ENCODE data around the gene DIP2B. TPM values are rescaled to one million over a fixed set of nuclear protein-coding genes. Genes with fewer than 3 reads are reported as not detected.
A peak's percentile ranks its signal among the peaks of the same experiment; 100 is the strongest.

The DIP2B gene
- polyA plus RNA-seq, 1 of the 3 experiments (the other 2 are of a cell fraction): 6.6 TPM

DNA sequence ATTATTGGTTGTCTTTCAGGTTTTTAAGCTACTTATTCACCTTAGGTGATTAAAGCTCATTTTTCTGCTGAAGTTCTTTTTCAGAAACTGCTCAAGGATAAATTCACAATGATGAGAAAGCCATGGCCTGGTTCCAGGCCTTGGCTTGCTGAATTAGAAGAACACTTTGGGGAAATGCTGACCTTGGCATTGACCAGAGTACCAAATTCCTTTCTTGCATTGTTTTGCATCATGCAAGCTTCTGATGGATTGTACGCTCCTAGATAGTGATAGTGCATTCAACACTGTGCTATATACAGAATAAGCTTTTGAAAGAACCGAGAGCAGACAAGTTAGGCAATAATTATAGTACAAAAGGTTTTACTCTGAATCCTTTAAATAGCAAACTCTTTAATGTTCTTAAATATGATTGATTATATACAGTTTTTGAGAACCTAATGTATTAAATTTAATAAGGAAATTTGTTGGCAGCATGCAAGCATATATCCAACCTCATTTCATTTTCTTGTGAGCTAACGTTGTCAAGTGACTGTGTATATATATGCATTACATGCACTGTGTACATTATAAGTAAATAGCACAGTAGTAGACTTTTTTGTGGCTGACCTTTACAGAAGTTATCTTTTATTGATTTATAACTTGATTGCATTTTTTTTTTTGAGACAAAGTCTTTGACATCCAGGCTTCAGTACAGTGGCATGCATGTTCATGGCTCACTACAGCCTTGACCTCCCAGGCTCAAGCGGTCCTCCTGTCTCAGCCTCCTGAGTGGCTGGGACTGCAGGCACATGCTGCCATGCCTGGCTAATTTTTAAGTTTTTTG is 99.2 kb downstream of the DIP2B start:
- Histone ChIP-seq H3K9ac (no peak overlapping the region), H3K4me1 (ENCODE audit: control insufficient read depth in 1 of 2, insufficient read depth in 2 of 2, low read depth in 1 of 2, low read length in 1 of 2) (peaks cover 0 to 16% of the 10 kb centered on the region in 2 experiments; a peak in 2 of 4 replicates), H4K20me1 (ENCODE audit: insufficient read depth) (no peaks in the 10 kb centered on the region), H3F3A (replicated peaks; ENCODE audit: insufficient read depth) (peaks cover 5% of the 10 kb centered on the region), H3K4me2 (no peak overlapping the region), H3K36me3 (replicated peaks in 1 of 2; ENCODE audit: control insufficient read depth in 1 of 2, insufficient read depth in 2 of 2, low read length in 1 of 2) (no peaks in the 10 kb centered on the region), H3K9me3 (no peaks in the 10 kb centered on the region), H3K9me2 (no peaks in the 10 kb centered on the region), H3K27me3 (ENCODE audit: insufficient read depth) (no peaks in the 10 kb centered on the region), H2AFZ (ENCODE audit: low read depth) (no peak overlapping the region), H3K79me2 (ENCODE audit: insufficient read depth) (peaks cover 47% of the 10 kb centered on the region), H3K4me3 (ENCODE audit: low read depth in 2 of 2, low read length in 1 of 2) (no peak overlapping the region), H3K27ac (ENCODE audit: low read depth in 2 of 2, low read length in 1 of 2) (peak overlapping the region in 1 of 2 experiments; percentile 36; a peak in 1 of 4 replicates)
- ChIA-PET POLR2A (no interaction called here), CTCF (interaction anchor here (0.7 to 1.4 kb wide), 3 partner anchors 10 to 95 kb away, joined by 3 read pairs; no protein-coding TSS in a partner anchor)
- 82% methylated on average over 4 of the region's 4 CpGs for whole genome bisulfite sequencing (ENCODE audit: low lambda C conversion rate)
- TF ChIP-seq MEF2A (IDR thresholded peaks at IDR 0.05; ENCODE audit: borderline replicate concordance, low read depth) (no peak), POLR2AphosphoS5 (IDR thresholded peaks at IDR 0.05; ENCODE audit: low read depth, low read length) (no peak), TCF12 (IDR thresholded peaks at IDR 0.05) (0 out of 2 replicates have a peak, but pooled peaks have one; percentile 8), NFIC (IDR thresholded peaks at IDR 0.05; ENCODE audit: borderline replicate concordance) (peak; percentile 35; the same call in 1 of the 2 replicates)
- DNase-seq: no peak

- ChIA-PET POLR2A (no interaction called here), CTCF (interaction anchor here (1.4 kb wide), 1 partner anchor 34 kb away, joined by 3 read pairs; no protein-coding TSS in a partner anchor)
- 100% methylated on average over 1 of the region's 1 CpG for WGBS (ENCODE audit: low lambda C conversion rate)
Measured at GRCh38 chr12:50604640-50604920, 99.8 kb downstream of the DIP2B start.

More at GRCh38 chr12:50604640-50604920, 99.8 kb downstream of the DIP2B start:
- Histone ChIP-seq H3K4me2 (no peak overlapping the region), H4K20me1 (ENCODE audit: insufficient read depth) (no peaks in the 10 kb centered on the region), H3K4me3 (ENCODE audit: low read depth in 2 of 2, low read length in 1 of 2) (no peak overlapping the region), H3K79me2 (ENCODE audit: insufficient read depth) (peaks cover 41% of the 10 kb centered on the region), H3K27ac (ENCODE audit: low read depth in 2 of 2, low read length in 1 of 2) (no peak overlapping the region), H3F3A (replicated peaks; ENCODE audit: insufficient read depth) (peaks cover under 1% of the 10 kb centered on the region), H3K36me3 (replicated peaks in 1 of 2; ENCODE audit: control insufficient read depth in 1 of 2, insufficient read depth in 2 of 2, low read length in 1 of 2) (no peaks in the 10 kb centered on the region), H3K27me3 (ENCODE audit: insufficient read depth) (no peaks in the 10 kb centered on the region), H3K9me3 (no peaks in the 10 kb centered on the region), H3K9me2 (no peaks in the 10 kb centered on the region), H2AFZ (ENCODE audit: low read depth) (no peak overlapping the region), H3K4me1 (ENCODE audit: control insufficient read depth in 1 of 2, insufficient read depth in 2 of 2, low read depth in 1 of 2, low read length in 1 of 2) (peaks cover 0 to 20% of the 10 kb centered on the region in 2 experiments; a peak in 2 of 4 replicates), H3K9ac (no peak overlapping the region)
- no peak for TF ChIP-seq SIN3A (IDR thresholded peaks at IDR 0.05; ENCODE audit: borderline replicate concordance, low read depth, low read length)
- no peak for TF ChIP-seq MXI1 (IDR thresholded peaks at IDR 0.05; ENCODE audit: low read depth, low read length)
- TF ChIP-seq GATA2 (CRISPR knock-in tag; IDR thresholded peaks at IDR 0.05): no peak
- no peak for TF ChIP-seq RFX5 (IDR thresholded peaks at IDR 0.05; ENCODE audit: low read length)
- TF ChIP-seq IRF3 (IDR thresholded peaks at IDR 0.05; ENCODE audit: low read depth, low read length): no peak
- TF ChIP-seq EZH2phosphoT487 (IDR thresholded peaks at IDR 0.05; ENCODE audit: borderline replicate concordance, low read depth): no peak
- TF ChIP-seq RAD21 (IDR thresholded peaks at IDR 0.05; ENCODE audit: low read length): no peak
- TF ChIP-seq, protein P1, sequence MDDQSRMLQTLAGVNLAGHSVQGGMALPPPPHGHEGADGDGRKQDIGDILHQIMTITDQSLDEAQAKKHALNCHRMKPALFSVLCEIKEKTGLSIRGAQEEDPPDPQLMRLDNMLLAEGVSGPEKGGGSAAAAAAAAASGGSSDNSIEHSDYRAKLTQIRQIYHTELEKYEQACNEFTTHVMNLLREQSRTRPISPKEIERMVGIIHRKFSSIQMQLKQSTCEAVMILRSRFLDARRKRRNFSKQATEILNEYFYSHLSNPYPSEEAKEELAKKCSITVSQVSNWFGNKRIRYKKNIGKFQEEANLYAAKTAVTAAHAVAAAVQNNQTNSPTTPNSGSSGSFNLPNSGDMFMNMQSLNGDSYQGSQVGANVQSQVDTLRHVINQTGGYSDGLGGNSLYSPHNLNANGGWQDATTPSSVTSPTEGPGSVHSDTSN (IDR thresholded peaks at IDR 0.05): no peak
- no peak for TF ChIP-seq ELF1 (IDR thresholded peaks at IDR 0.05)
- TF ChIP-seq RCOR1 (IDR thresholded peaks at IDR 0.05; ENCODE audit: low read length): no peak
- TF ChIP-seq, protein P2, sequence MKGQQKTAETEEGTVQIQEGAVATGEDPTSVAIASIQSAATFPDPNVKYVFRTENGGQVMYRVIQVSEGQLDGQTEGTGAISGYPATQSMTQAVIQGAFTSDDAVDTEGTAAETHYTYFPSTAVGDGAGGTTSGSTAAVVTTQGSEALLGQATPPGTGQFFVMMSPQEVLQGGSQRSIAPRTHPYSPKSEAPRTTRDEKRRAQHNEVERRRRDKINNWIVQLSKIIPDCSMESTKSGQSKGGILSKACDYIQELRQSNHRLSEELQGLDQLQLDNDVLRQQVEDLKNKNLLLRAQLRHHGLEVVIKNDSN (IDR thresholded peaks at IDR 0.05; ENCODE audit: borderline replicate concordance, low read depth): no peak
- no peak for TF ChIP-seq GABPA (IDR thresholded peaks at IDR 0.05; ENCODE audit: low read depth)
- TF ChIP-seq FOXJ3 (CRISPR knock-in tag; IDR thresholded peaks at IDR 0.05): no peak
- no peak for TF ChIP-seq RXRA (IDR thresholded peaks at IDR 0.05; ENCODE audit: borderline replicate concordance, low read depth)
- TF ChIP-seq REST (IDR thresholded peaks at IDR 0.05; ENCODE audit: low read depth, low read length): no peak
- TF ChIP-seq TEAD4 (IDR thresholded peaks at IDR 0.05; ENCODE audit: borderline replicate concordance, insufficient read depth): no peak
- no peak for TF ChIP-seq EP300 (IDR thresholded peaks at IDR 0.05; ENCODE audit: borderline replicate concordance in 1 of 2, low read depth in 1 of 2, low read length in 1 of 2)
- no peak for TF ChIP-seq MEF2A (IDR thresholded peaks at IDR 0.05; ENCODE audit: borderline replicate concordance, low read depth)
- no peak for TF ChIP-seq POLR2AphosphoS5 (IDR thresholded peaks at IDR 0.05; ENCODE audit: low read depth, low read length)
- TF ChIP-seq TCF12 (IDR thresholded peaks at IDR 0.05): no peak
- DNase-seq: no peak
